A673 (cell line): ENCODE measurements around the gene S100A14. TPM values are rescaled to one million over a fixed set of nuclear protein-coding genes. Genes with fewer than 3 reads are reported as not detected.

Source experiments
- Bru-seq: library from RNA; stranded (reverse); fragments of 400-500 nt; gene quantifications from one replicate; lab custom pipeline; 2021; lab: Mats Ljungman, UMichigan
- BruChase-seq, 2 experiments: library from RNA; stranded (reverse); fragments of 400-500 nt; gene quantifications; one replicate each; lab custom pipeline; 2021; lab: Mats Ljungman, UMichigan
- BruUV-seq: library from RNA; stranded (reverse); fragments of 400-500 nt; replicated peaks from 2 replicates; lab custom pipeline; 2021; lab: Mats Ljungman, UMichigan
- CTCF ChIA-PET: fragments of 300-600 bp; sonication (Branson Sonifier 250); formaldehyde crosslinking; loops from one replicate; lab custom pipeline; 2022; ENCODE audit warnings: antibody characterized with exemption; lab: Charles Lee
- POLR2A ChIA-PET: fragments of 300-600 bp; sonication (Branson Sonifier 250); formaldehyde crosslinking; loops from one replicate; lab custom pipeline; 2022; ENCODE audit warnings: antibody characterized with exemption; ENCODE audit not compliant: low non-redundant PET; lab: Charles Lee
- DNase-seq: peaks from one replicate; pipeline ENCODE4 v3.0.0-alpha.2; 2015; ENCODE audit warnings: low spot score
- H3K27ac ChIP-seq: fragments of 200-600 bp; sonication (generic); 2 replicates; pipeline ENCODE4 v1.5.1; 2016; ENCODE audit warnings: mixed run types, low read depth, mild to moderate bottlenecking, mixed read lengths, antibody characterized with exemption, low read length; ENCODE audit not compliant: poor library complexity, severe bottlenecking
- H3K27me3 ChIP-seq: fragments of 200-600 bp; sonication (generic); replicated peaks from 2 replicates; pipeline ENCODE4 v1.6.1; 2017; ENCODE audit warnings: mixed run types, low read depth, mild to moderate bottlenecking, mixed read lengths, antibody characterized with exemption, low read length; ENCODE audit not compliant: insufficient read depth, poor library complexity
- H3K36me3 ChIP-seq: fragments of 200-600 bp; sonication (generic); 2 replicates; pipeline ENCODE4 v1.6.1; 2016; ENCODE audit warnings: mixed run types, mild to moderate bottlenecking, mixed read lengths, antibody characterized with exemption, low read length; ENCODE audit not compliant: insufficient read depth, poor library complexity, severe bottlenecking
- H3K4me1 ChIP-seq: fragments of 200-600 bp; sonication (generic); 2 replicates; pipeline ENCODE4 v1.6.1; 2017; ENCODE audit warnings: mixed run types, mild to moderate bottlenecking, mixed read lengths, antibody characterized with exemption, low read length; ENCODE audit not compliant: insufficient read depth, poor library complexity, severe bottlenecking
- H3K4me3 ChIP-seq: fragments of 200-600 bp; sonication (generic); 2 replicates; pipeline ENCODE4 v1.5.1; 2016; ENCODE audit warnings: low read depth, mixed run types, mild to moderate bottlenecking, mixed read lengths, low read length; ENCODE audit not compliant: poor library complexity, severe bottlenecking
- H3K9me3 ChIP-seq: fragments of 200-600 bp; sonication (generic); 2 replicates; pipeline ENCODE4 v1.6.1; 2016; ENCODE audit warnings: mixed run types, low read depth, mild to moderate bottlenecking, mixed read lengths, antibody characterized with exemption, low read length; ENCODE audit not compliant: poor library complexity, severe bottlenecking
- EZH2 ChIP-seq: fragments of 200-600 bp; sonication (generic); IDR thresholded peaks from 2 replicates; pipeline ENCODE4 v1.6.1; 2017; ENCODE audit warnings: borderline replicate concordance, low read depth, mild to moderate bottlenecking, mixed read lengths, antibody characterized with exemption, low read length; ENCODE audit not compliant: poor library complexity, severe bottlenecking
- intact Hi-C: fragments of 100-400 bp; cut with micrococcal nuclease; formaldehyde crosslinking; loops from one replicate; pipeline ENCODE4 v1.10.0; 2022; ENCODE audit not compliant: unreplicated experiment
- long read RNA-seq: library from polyadenylated mRNA; stranded (forward); transcript quantifications from one replicate; pipeline ENCODE4 v2.0.0, GENCODE V29; 2022
- total RNA-seq: library from RNA; stranded (reverse); gene quantifications from 2 replicates; pipeline ENCODE4 v1.2.3, GENCODE V29; 2021
- TF ChIP-seq, protein P1 (sequence below): fragments of 300-800, 200-600 bp; sonication (generic); conservative IDR thresholded peaks from 2 replicates; pipeline ENCODE4 v1.5.1; 2017; ENCODE audit warnings: low read depth, mild to moderate bottlenecking, antibody characterized with exemption, low read length, moderate library complexity, mixed read lengths

Gene S100A14
- total RNA-seq (not detected in 2 replicates), Bru-seq, nascent RNA (not detected), BruChase-seq, experiment 1, labeled RNA remaining after a 2-hour chase (percentile 22 among the genes with signal in this experiment), BruChase-seq, experiment 2, labeled RNA remaining after a 6-hour chase (percentile 11 among the genes with signal in this experiment)
- long read RNA-seq = 0 reads

DNA sequence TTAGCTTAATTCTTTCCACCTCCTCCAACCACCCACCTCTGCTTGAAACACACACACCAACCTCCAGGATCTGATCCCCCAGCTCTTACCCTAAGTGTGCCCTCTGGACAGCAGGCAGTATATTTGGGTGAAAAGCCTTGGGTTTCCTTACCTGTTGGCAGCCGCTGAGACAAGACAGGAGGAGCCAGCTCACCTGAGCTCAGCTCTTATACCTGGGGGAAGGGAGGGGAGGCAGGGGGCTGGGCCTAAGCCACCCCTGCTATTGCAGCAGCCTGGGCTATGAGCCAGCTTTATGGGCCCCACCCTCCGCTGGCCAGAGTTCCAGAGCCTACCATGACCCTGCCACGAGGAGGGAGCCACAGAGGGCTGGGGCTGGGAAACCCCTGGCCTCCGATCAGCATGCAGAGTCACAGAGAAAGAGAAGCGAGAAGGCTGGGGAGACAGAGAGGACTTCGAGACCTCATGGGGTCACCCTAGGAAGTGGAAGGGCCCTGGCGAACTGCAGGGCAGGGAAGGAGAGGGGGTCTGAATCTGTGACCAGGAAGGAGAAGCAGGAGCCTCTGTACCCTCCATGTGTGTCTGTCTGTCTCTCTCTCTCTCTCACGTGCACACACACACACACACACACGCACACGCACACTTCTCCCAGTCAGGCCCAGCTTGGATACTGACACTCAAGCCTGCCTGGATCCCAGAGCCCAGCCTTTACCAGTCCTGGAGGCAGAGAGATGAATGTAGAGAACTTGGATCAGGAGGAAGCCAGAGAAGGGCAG lies at the start of gene S100A14:
TSS of gene S100A14 (minus strand) at position 182 of the 773 bp plus-strand sequence. CDS start 467 bp downstream, outside the sequence.
- DNase-seq = no peak
- POLR2A ChIA-PET = no interaction called here
- Histone ChIP-seq H3K27me3 (no peaks in the 10 kb centered on the region), H3K4me1 (no peaks in the 10 kb centered on the region), H3K9me3 (no peaks in the 10 kb centered on the region), H3K36me3 (no peaks in the 10 kb centered on the region), H3K27ac (no peak within 1 kb of the TSS), H3K4me3 (no peak within 1 kb of the TSS)
- BruUV-seq = no TSS peak
- no peak for TF ChIP-seq EZH2
- TF ChIP-seq, protein P1, sequence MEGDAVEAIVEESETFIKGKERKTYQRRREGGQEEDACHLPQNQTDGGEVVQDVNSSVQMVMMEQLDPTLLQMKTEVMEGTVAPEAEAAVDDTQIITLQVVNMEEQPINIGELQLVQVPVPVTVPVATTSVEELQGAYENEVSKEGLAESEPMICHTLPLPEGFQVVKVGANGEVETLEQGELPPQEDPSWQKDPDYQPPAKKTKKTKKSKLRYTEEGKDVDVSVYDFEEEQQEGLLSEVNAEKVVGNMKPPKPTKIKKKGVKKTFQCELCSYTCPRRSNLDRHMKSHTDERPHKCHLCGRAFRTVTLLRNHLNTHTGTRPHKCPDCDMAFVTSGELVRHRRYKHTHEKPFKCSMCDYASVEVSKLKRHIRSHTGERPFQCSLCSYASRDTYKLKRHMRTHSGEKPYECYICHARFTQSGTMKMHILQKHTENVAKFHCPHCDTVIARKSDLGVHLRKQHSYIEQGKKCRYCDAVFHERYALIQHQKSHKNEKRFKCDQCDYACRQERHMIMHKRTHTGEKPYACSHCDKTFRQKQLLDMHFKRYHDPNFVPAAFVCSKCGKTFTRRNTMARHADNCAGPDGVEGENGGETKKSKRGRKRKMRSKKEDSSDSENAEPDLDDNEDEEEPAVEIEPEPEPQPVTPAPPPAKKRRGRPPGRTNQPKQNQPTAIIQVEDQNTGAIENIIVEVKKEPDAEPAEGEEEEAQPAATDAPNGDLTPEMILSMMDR = no peak
- intact Hi-C loops = loop anchor here (2.0 kb wide), 1 partner anchor 106 kb away; no protein-coding TSS in a partner anchor
- CTCF ChIA-PET = no interaction called here

DNA sequence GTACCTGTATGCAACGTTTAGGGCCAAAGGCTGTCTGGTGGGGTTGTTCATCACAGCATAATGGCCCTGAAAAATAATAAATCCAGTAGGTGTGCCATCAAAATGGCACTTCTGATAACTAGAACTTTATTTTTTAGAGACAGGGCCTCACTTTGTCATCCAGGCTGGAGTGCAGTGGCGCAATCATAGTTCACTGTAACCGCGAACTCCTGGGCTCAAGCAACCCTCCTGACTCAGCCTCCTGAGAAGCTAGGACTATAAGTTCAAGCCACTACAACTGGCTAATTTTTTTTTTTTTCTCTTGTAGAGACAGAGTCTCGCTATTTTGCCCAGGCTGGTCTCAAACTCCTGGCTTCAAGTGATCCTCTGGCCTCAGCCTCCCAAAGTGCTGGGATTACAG lies 47.1 kb upstream of the S100A14 start:
- no peak for DNase-seq
- Histone ChIP-seq H3K4me1 (peaks cover 10% of the 10 kb centered on the region), H3K9me3 (no peaks in the 10 kb centered on the region), H3K27ac (no peak overlapping the region), H3K27me3 (no peaks in the 10 kb centered on the region), H3K4me3 (no peak overlapping the region), H3K36me3 (peaks cover 75% of the 10 kb centered on the region)
- ChIA-PET POLR2A (no interaction called here), CTCF (no interaction called here)
- no peak for TF ChIP-seq EZH2
- TF ChIP-seq, protein P1 = no peak
- BruUV-seq = no TSS peak
- intact Hi-C loops = no loop called here

DNA sequence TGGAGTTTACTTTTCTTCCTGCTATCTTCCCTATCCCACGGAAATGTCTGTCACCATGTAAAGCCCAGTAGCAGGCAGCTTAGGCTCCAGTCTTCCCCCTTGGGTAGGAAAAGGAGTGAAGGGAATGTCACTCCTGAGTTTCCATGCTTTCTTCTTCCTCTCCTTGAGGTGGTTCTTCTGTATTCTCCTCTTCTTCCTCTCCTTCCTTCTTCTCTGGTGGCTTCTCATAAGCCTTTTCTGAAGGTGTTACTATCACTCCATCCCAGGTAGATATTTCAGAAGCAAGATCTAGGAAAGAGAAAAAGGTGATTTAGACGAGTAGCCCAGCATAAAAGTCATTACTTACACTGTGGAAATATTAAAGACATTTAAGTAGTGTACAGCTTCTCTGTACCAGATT lies 46.1 kb upstream of the S100A14 start:
- ChIA-PET CTCF (no interaction called here), POLR2A (no interaction called here)
- peak overlapping the region; percentile 65 for H3K27ac ChIP-seq
- H3K36me3 ChIP-seq = peaks cover 65% of the 10 kb centered on the region
- BruUV-seq = TSS peak; percentile 73
- no peak for DNase-seq
- H3K4me3 ChIP-seq = no peak overlapping the region
- TF ChIP-seq, protein P1 = no peak
- TF ChIP-seq EZH2 = no peak
- intact Hi-C loops = no loop called here
- no peaks in the 10 kb centered on the region for H3K9me3 ChIP-seq
- peaks cover 13% of the 10 kb centered on the region for H3K4me1 ChIP-seq
- no peaks in the 10 kb centered on the region for H3K27me3 ChIP-seq
